ENCODE measurements around the gene OR4D1.

The OR4D1 gene

GRCh38 chr17:58156839-58157803 is 8.9 kb downstream of the OR4D1 start:
- peak; percentile 57 for DNase-seq

GRCh38 chr17:58158181-58158580 is 10.0 kb downstream of the OR4D1 start:
- DNase-seq = no peak

- DNase-seq = no peak
These were observed 13.4 kb downstream of the OR4D1 start for GRCh38 chr17:58161566-58161965.

GRCh38 chr17:58165981-58166380 is 17.8 kb downstream of the OR4D1 start:
- no peak for DNase-seq

GRCh38 chr17:58166682-58167081 is 18.5 kb downstream of the OR4D1 start, which contains the start of gene OR4D2:
OR4D2 (plus strand) TSS chr17:58166982; CDS start chr17:58169656, 2,674 bp downstream.
- DNase-seq = no peak

GRCh38 chr17:58170622-58171021 is 22.4 kb downstream of the OR4D1 start:
- no peak for DNase-seq

GRCh38 chr17:58172369-58173071 is 24.3 kb downstream of the OR4D1 start:
- peak; percentile 3 for DNase-seq

GRCh38 chr17:58174871-58175270 is 26.7 kb downstream of the OR4D1 start:
- DNase-seq = no peak

- no peak for DNase-seq
These were observed 28.0 kb downstream of the OR4D1 start for GRCh38 chr17:58176200-58176599.

GRCh38 chr17:58181796-58182195 is 33.6 kb downstream of the OR4D1 start:
- no peak for DNase-seq

GRCh38 chr17:58183514-58183913 is 35.3 kb downstream of the OR4D1 start:
- DNase-seq = no peak

- DNase-seq = no peak
These were observed 36.3 kb downstream of the OR4D1 start for GRCh38 chr17:58184308-58184985.

- no peak for DNase-seq
These were observed 37.0 kb downstream of the OR4D1 start for GRCh38 chr17:58184986-58185761.

GRCh38 chr17:58186591-58186990 is 38.4 kb downstream of the OR4D1 start:
- no peak for DNase-seq

- DNase-seq = no peak
These were observed 38.9 kb downstream of the OR4D1 start for GRCh38 chr17:58187063-58187462.

- no peak for DNase-seq
These were observed 39.5 kb downstream of the OR4D1 start for GRCh38 chr17:58187675-58188074.

- DNase-seq = no peak
These were observed 41.4 kb downstream of the OR4D1 start for GRCh38 chr17:58189436-58190146.

GRCh38 chr17:58191241-58191896 is 43.2 kb downstream of the OR4D1 start:
- DNase-seq = no peak

- no peak for DNase-seq
These were observed 44.4 kb downstream of the OR4D1 start, which contains the start of gene EPX for GRCh38 chr17:58192612-58193011. EPX (plus strand) TSS chr17:58192726; CDS start chr17:58192847, 121 bp downstream.

- DNase-seq = no peak
These were observed 45.6 kb downstream of the OR4D1 start for GRCh38 chr17:58193641-58194255.
